ENCODE measurements around the gene CELSR1. TPM values are rescaled to one million over a fixed set of nuclear protein-coding genes. Genes with fewer than 3 reads are reported as not detected.

CELSR1 gene
- total RNA-seq, 1 donor from 2014 or later, result 7.7 TPM

GRCh38 chr22:46382524-46382923, 154.9 kb downstream of the CELSR1 start:
- no peak for DNase-seq (ENCODE audit: low spot score)
- Mint-ChIP-seq H3K4me1 (ENCODE audit: unreplicated experiment) (no peaks in the 10 kb centered on the region), H3K27ac (ENCODE audit: unreplicated experiment) (no peak overlapping the region), H3K36me3 (ENCODE audit: low read depth, unreplicated experiment) (peaks cover 8% of the 10 kb centered on the region), H3K9me3 (ENCODE audit: unreplicated experiment) (no peaks in the 10 kb centered on the region), H3K4me3 (ENCODE audit: unreplicated experiment) (peak overlapping the region; percentile 27), H3K27me3 (ENCODE audit: unreplicated experiment) (peaks cover 2% of the 10 kb centered on the region)
- TF ChIP-seq, protein P1, sequence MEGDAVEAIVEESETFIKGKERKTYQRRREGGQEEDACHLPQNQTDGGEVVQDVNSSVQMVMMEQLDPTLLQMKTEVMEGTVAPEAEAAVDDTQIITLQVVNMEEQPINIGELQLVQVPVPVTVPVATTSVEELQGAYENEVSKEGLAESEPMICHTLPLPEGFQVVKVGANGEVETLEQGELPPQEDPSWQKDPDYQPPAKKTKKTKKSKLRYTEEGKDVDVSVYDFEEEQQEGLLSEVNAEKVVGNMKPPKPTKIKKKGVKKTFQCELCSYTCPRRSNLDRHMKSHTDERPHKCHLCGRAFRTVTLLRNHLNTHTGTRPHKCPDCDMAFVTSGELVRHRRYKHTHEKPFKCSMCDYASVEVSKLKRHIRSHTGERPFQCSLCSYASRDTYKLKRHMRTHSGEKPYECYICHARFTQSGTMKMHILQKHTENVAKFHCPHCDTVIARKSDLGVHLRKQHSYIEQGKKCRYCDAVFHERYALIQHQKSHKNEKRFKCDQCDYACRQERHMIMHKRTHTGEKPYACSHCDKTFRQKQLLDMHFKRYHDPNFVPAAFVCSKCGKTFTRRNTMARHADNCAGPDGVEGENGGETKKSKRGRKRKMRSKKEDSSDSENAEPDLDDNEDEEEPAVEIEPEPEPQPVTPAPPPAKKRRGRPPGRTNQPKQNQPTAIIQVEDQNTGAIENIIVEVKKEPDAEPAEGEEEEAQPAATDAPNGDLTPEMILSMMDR (IDR thresholded peaks at IDR 0.05; ENCODE audit: unreplicated experiment), result no peak

- no peak overlapping the region for H3K4me3 Mint-ChIP-seq (ENCODE audit: unreplicated experiment)
- H3K27ac Mint-ChIP-seq (ENCODE audit: unreplicated experiment), result no peak overlapping the region
- peaks cover 9% of the 10 kb centered on the region for H3K36me3 Mint-ChIP-seq (ENCODE audit: low read depth, unreplicated experiment)
- no peaks in the 10 kb centered on the region for H3K4me1 Mint-ChIP-seq (ENCODE audit: unreplicated experiment)
- DNase-seq (ENCODE audit: low spot score), result no peak
- no peaks in the 10 kb centered on the region for H3K9me3 Mint-ChIP-seq (ENCODE audit: unreplicated experiment)
- H3K27me3 Mint-ChIP-seq (ENCODE audit: unreplicated experiment), result peaks cover 2% of the 10 kb centered on the region
- TF ChIP-seq, protein P1 (IDR thresholded peaks at IDR 0.05; ENCODE audit: unreplicated experiment), result no peak
Observed at GRCh38 chr22:46381731-46382130, 155.7 kb downstream of the CELSR1 start.

DNA sequence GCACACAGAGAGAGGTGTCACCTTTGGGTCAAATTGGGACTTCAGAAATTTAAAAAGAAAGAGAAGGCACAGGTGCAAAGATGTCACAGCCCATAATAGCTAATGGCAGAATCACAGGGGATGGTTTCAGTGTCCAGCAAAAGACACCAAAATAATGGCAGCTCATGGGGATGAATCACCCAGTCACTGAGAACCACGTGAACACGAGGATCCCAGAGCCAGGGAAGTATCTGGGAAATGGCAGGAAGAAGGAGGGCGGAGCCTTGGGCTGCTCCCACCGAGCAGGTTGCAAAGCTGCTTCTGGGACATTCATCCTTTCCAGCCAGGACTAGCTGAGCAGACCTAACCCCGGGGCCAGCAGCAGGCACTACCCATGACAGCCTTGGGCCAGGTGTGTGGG, 156.3 kb downstream of the CELSR1 start:
- DNase-seq (ENCODE audit: low spot score), result no peak
- Mint-ChIP-seq H3K36me3 (ENCODE audit: low read depth, unreplicated experiment) (peaks cover 13% of the 10 kb centered on the region), H3K9me3 (ENCODE audit: unreplicated experiment) (no peaks in the 10 kb centered on the region), H3K27me3 (ENCODE audit: unreplicated experiment) (peaks cover 2% of the 10 kb centered on the region), H3K27ac (ENCODE audit: unreplicated experiment) (no peak overlapping the region), H3K4me3 (ENCODE audit: unreplicated experiment) (no peak overlapping the region), H3K4me1 (ENCODE audit: unreplicated experiment) (no peaks in the 10 kb centered on the region)
- TF ChIP-seq, protein P1 (IDR thresholded peaks at IDR 0.05; ENCODE audit: unreplicated experiment), result no peak

DNA sequence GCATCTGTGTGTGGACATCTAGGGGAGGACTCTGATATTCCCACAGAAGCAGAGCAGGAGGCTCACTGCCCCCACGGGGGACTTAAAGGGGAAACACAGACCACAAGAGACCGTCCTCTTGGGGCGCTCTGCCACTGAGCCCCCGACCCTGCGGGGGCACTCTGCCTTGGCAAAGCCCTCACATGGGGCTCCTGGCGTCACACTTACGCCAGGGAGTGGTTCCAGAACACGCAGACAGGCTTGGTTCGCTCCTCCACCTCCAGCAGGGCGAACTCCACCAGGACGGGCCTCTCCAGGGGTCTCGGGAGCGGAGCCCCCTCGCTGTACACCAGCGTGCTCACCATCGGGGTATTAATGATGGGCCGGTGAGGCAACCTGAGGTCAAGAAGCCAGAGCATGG, 156.8 kb downstream of the CELSR1 start:
- Mint-ChIP-seq H3K27ac (ENCODE audit: unreplicated experiment) (no peak overlapping the region), H3K9me3 (ENCODE audit: unreplicated experiment) (peaks cover 4% of the 10 kb centered on the region), H3K4me1 (ENCODE audit: unreplicated experiment) (no peaks in the 10 kb centered on the region), H3K36me3 (ENCODE audit: low read depth, unreplicated experiment) (peaks cover 19% of the 10 kb centered on the region), H3K27me3 (ENCODE audit: unreplicated experiment) (peaks cover 5% of the 10 kb centered on the region), H3K4me3 (ENCODE audit: unreplicated experiment) (no peak overlapping the region)
- DNase-seq (ENCODE audit: low spot score), result no peak
- TF ChIP-seq, protein P1 (IDR thresholded peaks at IDR 0.05; ENCODE audit: unreplicated experiment), result no peak

GRCh38 chr22:46380069-46380468, 157.4 kb downstream of the CELSR1 start:
- no peak for DNase-seq (ENCODE audit: low spot score)
- H3K27me3 Mint-ChIP-seq (ENCODE audit: unreplicated experiment), result peaks cover 8% of the 10 kb centered on the region
- no peak overlapping the region for H3K4me3 Mint-ChIP-seq (ENCODE audit: unreplicated experiment)
- peaks cover 4% of the 10 kb centered on the region for H3K9me3 Mint-ChIP-seq (ENCODE audit: unreplicated experiment)
- H3K27ac Mint-ChIP-seq (ENCODE audit: unreplicated experiment), result no peak overlapping the region
- H3K4me1 Mint-ChIP-seq (ENCODE audit: unreplicated experiment), result no peaks in the 10 kb centered on the region
- TF ChIP-seq, protein P1 (IDR thresholded peaks at IDR 0.05; ENCODE audit: unreplicated experiment), result no peak
- H3K36me3 Mint-ChIP-seq (ENCODE audit: low read depth, unreplicated experiment), result peaks cover 22% of the 10 kb centered on the region

Measured in endothelial cell (in vitro differentiated cells).